Measurements from ENCODE around the gene PLCL2.

DNA sequence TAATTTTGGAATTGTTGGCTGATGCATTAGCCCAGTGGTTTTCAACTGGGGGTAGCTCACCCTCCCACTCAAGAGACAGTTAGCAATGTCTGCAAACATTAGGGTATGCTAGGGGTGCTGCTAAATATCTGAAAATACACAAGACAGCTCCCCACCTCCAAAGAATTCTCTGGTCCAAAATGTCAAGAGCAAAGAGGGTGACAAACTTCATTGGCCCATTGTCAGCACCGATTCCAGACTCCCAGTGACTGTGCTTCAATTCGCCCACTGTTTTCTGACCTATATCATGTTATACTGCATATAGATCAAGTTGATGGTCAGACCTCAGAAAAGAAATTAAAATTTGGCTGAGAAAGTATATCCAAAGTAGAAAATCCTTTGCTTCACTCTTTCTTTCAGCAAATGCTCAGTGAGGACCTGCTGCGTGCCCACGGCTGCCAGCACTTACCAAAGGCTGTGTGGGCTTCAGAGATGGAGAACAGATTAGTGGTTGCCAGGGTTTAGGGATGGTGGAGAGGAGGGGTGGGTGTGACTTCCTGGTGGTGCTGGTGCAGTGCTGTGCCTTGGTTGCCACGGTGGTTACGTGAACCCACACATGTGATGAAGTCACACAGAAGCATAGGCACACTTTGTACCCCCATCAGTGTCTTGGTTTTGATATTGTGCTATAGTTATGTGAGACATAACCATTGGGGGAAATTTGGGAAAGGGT lies 204.0 kb downstream of the PLCL2 start:
- TF ChIP-seq POLR2A (IDR thresholded peaks at IDR 0.05; ENCODE audit: low read depth, low read length) (no peak), POLR2AphosphoS5 (IDR thresholded peaks at IDR 0.05; ENCODE audit: low read depth, low read length) (no peak), TAF1 (IDR thresholded peaks at IDR 0.05; ENCODE audit: low read depth, low read length) (no peak), POU2F2 (IDR thresholded peaks at IDR 0.05; ENCODE audit: low read depth, low read length) (no peak), SPI1 (IDR thresholded peaks at IDR 0.05; ENCODE audit: low read depth, low read length) (no peak), PAX5 (IDR thresholded peaks at IDR 0.05; ENCODE audit: insufficient read depth, low read length, severe bottlenecking) (no peak)
